Activated T-cell treated with anti-CD3 and anti-CD28 coated beads, Interleukin-2, amount 50 U/mL, for 1 hour (primary cell): ENCODE measurements around the gene CHST11.
"Not testable (repeated sequence)": the region's sequence is repeated elsewhere in the genome, so short reads cannot be mapped to it uniquely, and the experiment has no call there.

Experiments used
- DNase-seq: peaks from one replicate; pipeline ENCODE4 v3.0.0-alpha.2; 2020

Gene CHST11

DNA sequence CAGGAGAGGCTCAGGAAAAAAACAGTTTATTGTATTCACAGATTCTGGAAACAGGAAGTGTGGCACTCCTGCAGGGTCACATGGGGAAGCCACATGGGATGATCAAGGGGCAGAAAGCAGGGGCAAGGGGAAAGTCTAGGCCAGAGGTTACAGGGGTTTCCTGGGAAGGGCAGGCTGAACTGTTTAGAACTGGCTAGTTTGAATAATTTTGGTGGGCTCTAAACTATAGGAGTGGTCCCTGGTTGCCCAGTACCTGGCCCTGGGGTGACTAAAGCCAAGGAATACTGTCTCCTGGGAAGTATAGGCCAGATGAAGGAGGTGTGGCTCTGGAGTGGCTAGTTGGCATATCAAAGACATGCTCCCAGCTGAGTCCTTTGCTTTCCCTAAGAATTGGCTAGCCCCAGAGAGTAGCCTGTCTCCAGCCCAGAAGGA lies 332.1 kb downstream of the CHST11 start:
- no peak for DNase-seq

DNA sequence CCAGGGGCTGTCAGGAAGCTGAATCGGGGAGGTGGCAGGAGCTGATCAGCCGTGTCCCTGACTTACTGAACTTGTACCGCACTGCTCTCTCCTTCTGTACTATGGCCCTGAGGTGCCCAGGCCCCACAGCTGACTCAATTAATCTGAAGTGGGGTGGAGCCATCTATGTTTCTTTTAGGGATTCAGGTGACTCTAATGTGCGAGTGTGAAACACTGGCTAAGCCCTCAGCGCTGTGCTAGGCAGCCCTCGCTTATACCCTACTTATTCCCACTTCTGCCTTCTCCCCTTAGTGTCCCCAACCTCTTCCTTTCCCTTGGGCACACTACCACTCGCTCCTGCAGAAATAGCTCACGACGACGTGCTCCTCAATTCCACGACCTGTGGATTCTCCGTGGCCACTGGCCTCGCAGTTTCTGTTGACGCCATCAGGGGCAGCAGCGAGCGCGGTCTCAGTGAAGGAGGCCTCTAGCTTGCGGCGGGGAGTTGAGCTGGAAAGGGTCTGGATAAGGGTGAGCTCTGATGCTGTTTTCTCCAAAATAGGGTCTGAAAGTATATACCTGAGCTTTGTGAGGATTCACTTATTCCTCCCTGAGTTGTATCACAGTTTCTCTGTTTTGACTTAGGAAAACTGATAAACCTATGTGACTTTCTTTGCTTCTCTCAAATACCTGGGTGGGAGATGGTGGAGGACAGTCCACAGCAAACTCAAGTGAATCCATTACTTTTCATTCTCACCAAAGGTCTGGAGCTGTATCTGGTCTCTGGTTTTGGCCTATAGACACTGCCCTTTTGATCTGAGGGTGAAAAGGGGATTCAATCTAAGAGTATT lies 333.8 kb downstream of the CHST11 start:
- peak; percentile 56 for DNase-seq

- DNase-seq, result no peak
These were observed 335.8 kb downstream of the CHST11 start for GRCh38 chr12:104792570-104792969.

DNA sequence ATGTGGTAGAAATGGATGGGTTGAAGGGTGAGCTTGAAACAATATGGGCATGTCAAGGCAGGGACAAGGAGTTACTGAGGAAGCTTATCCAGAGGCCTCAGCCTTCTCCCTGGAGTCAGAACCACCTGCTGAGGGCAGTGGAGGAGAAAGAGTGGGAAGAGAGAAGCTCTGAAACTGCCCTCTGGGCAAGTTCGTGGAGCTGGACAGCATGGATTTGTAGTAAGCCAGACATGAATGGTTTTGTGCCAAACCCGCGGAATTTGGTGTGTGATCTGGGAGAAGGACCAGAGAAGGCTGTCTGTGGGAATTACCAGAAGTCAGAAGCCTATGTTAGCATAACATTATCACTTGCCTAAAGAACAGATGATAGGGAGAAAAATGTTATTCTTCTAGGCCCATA lies 336.5 kb downstream of the CHST11 start:
- no peak for DNase-seq

- no peak for DNase-seq
These were observed 337.2 kb downstream of the CHST11 start for GRCh38 chr12:104793968-104794367.

DNA sequence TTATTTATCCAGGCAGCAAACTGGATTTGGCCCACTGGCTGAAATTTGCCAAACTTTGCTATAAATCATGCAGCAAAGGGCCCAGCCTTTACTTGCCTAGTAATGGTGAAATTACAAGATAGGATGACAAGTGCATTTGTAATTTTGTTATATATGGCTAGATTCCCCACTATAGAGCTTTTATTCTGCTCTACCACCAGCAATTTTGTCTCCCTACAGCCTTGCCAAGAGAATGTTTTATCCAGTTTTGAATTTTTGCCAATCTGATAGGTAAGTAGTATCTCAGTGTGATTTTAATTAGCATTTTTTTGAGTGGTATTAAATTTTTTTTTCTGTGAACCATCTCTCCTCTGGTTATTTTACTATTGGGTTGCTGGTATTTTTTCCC lies 339.7 kb downstream of the CHST11 start:
- no peak for DNase-seq

- no peak for DNase-seq
These were observed 342.7 kb downstream of the CHST11 start for GRCh38 chr12:104799458-104799857.

GRCh38 chr12:104801005-104801404 lies 344.3 kb downstream of the CHST11 start:
- no peak for DNase-seq

GRCh38 chr12:104801427-104801826 lies 344.7 kb downstream of the CHST11 start:
- no peak for DNase-seq

- DNase-seq, result no peak
These were observed 345.5 kb downstream of the CHST11 start for GRCh38 chr12:104802208-104802607.

DNA sequence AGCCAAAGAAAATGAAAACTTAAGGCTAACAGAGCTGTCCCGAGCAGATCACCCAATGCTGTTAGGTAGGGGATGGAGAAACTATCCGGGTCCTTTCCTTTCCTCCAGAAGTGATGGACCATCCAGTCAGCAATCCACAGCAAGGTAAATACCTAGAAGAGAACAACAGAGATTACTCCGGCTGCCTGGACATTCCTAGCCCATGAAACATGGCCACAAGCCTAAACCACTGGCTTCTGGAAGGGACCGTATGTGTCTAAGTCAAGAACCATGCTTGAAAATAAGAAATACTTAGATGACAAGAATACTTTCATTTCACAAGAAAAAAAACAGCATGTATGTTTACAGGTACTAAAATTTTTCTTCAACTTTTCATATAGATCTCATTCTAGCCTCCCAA lies 348.4 kb downstream of the CHST11 start:
- DNase-seq, result no peak

DNA sequence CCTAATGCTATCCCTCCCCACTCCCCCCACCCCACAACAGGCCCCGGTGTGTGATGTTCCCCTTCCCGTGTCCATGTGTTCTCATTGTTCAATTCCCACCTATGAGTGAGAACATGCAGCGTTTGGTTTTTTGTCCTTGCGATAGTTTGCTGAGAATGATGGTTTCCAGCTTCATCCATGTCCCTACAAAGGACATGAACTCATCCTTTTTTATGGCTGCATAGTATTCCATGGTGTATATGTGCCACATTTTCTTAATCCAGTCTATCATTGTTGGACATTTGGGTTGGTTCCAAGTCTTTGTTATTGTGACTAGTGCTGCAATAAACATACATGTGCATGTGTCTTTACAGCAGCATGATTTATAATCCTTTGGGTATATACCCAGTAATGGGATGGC lies 349.4 kb downstream of the CHST11 start:
- not testable (repeated sequence) for DNase-seq

GRCh38 chr12:104809251-104809650 lies 352.5 kb downstream of the CHST11 start:
- no peak for DNase-seq

DNA sequence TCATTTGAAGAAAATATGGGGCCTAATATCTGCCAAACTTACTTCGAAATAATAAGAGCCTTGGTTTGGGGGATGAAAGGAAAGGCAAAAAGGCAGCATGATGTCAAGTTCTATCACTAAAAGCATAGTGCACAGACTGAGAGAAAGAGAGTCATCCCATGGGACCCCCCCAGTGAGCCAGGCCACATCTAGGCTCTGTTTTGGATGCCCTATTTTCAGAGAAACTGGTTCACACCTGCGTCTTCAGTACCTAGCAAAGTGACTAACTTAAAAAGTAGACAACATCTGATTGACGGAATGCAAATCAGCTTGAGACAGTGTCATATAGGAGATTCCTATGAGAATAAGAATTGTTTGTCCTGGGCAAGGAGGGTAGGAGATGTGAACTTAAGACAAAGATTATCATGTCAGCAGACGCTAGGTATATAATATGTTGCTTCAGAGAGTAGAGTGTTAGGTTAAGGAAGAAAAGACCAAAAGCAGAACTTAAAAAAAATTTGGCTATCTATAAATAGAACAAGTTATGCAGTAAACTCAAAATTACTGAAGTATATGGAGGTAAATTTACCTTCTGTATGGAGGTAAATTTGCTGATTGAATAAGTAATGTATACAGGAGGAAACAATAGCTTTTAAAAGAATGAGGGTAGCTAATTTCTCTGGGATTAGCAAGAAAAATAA lies 353.1 kb downstream of the CHST11 start:
- DNase-seq, result no peak
